ENCODE data around the gene NTSR1.

Gene NTSR1

DNA sequence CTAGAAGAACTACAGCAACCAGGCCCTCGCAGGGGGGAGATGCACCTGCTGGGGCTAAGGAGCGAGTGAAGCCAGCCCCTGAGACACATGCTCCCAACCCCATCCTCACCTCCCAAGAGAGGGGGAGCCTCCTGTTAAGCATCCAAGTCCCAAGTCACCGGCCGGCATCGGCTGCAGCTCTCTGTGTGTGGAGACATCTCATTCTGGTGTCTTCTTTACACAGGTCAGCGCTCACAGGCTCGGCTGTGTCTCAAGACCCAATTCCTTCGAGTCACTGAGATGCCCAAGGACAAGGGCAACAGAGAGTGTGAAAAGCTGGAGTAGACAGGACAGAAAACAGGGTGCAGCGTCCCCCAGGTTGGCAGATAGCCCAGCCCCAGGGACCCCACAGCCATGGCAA, 66.6 kb downstream of the NTSR1 start:
- no peak overlapping the region for H3K27ac ChIP-seq (ENCODE audit: insufficient read depth in 1 of 2, low read depth in 1 of 2, low read length in 2 of 2, poor library complexity in 1 of 2, severe bottlenecking in 2 of 2)
- CTCF ChIA-PET: no interaction called here
- peaks cover 3 to 19% (median 16%) of the 10 kb centered on the region in 4 experiments for H3K4me1 ChIP-seq (ENCODE audit: control extremely low read depth in 1 of 4, control insufficient read depth in 4 of 4, insufficient read depth in 4 of 4, low read length in 3 of 4)

DNA sequence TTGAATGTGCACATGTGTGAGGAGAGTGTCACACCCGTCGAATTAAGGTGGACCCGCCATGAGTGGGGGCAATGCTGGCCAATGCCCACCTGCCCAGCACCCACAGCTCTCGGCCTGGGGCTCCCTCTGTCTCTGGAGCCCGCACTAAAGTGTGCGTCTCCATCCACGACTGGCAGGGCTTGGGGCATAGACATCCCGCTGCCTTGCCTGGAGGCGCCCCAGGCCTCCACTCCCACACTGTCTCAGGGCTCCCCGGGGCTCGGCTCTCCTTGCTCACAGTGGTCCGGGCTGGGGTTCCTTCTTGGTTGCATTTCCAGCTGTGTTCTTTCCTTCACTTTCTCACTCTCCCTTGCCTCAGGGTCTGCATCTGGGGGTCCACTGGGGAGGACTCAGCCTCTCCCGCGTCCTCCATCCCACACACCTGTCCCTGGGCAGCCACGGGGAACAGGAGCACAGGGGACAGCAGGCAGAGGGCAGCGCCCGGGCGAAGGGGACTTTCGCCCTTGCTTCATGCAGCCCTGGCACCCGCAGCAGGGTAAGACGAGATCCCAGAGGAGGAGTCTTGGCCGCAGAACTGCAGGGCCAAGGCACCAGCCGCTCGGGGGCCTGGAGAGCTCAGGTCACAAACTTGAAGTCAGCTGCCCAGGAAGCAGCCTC, 67.5 kb downstream of the NTSR1 start:
- 94% methylated on average over 23 of the region's 24 CpGs for WGBS (ENCODE audit: insufficient coverage)
- CTCF ChIA-PET: interaction anchor here (1.3 kb wide), 1 partner anchor 15 kb away, joined by 3 read pairs; no protein-coding TSS in a partner anchor
- no peak for DNase-seq
- Histone ChIP-seq H3K9me3 (ENCODE audit: control extremely low read depth in 1 of 5, control insufficient read depth in 4 of 5, insufficient read depth in 2 of 5, low read depth in 1 of 5, low read length in 4 of 5) (no peaks in the 10 kb centered on the region), H3K36me3 (ENCODE audit: control insufficient read depth in 4 of 4, insufficient read depth in 4 of 4, low read length in 3 of 4) (no peaks in the 10 kb centered on the region), H3K4me1 (ENCODE audit: control extremely low read depth in 1 of 4, control insufficient read depth in 4 of 4, insufficient read depth in 4 of 4, low read length in 3 of 4) (peaks cover 3 to 19% (median 16%) of the 10 kb centered on the region in 4 experiments), H3K4me3 (ENCODE audit: control insufficient read depth in 1 of 7, extremely low read depth in 1 of 7, insufficient read depth in 4 of 7, low read depth in 2 of 7, low read length in 6 of 7) (no peak overlapping the region), H3K27me3 (replicated peaks in 2 of 5; ENCODE audit: control insufficient read depth in 4 of 5, insufficient read depth in 5 of 5, low read length in 4 of 5) (no peaks in the 10 kb centered on the region), H3K27ac (ENCODE audit: insufficient read depth in 1 of 2, low read depth in 1 of 2, low read length in 2 of 2, poor library complexity in 1 of 2, severe bottlenecking in 2 of 2) (peak overlapping the region in 1 of 2 experiments; percentile 61)
- POLR2A ChIA-PET: no interaction called here

More for the DNA sequence above, 66.6 kb downstream of the NTSR1 start:
- Histone ChIP-seq H3K9me3 (ENCODE audit: control extremely low read depth in 1 of 5, control insufficient read depth in 4 of 5, insufficient read depth in 2 of 5, low read depth in 1 of 5, low read length in 4 of 5) (no peaks in the 10 kb centered on the region), H3K4me3 (ENCODE audit: control insufficient read depth in 1 of 7, extremely low read depth in 1 of 7, insufficient read depth in 4 of 7, low read depth in 2 of 7, low read length in 6 of 7) (no peak overlapping the region), H3K27me3 (replicated peaks in 2 of 5; ENCODE audit: control insufficient read depth in 4 of 5, insufficient read depth in 5 of 5, low read length in 4 of 5) (no peaks in the 10 kb centered on the region), H3K36me3 (ENCODE audit: control insufficient read depth in 4 of 4, insufficient read depth in 4 of 4, low read length in 3 of 4) (no peaks in the 10 kb centered on the region)
- DNase-seq: no peak
- POLR2A ChIA-PET: no interaction called here
- WGBS (ENCODE audit: insufficient coverage): 99% methylated on average over 8 of the region's 9 CpGs

DNA sequence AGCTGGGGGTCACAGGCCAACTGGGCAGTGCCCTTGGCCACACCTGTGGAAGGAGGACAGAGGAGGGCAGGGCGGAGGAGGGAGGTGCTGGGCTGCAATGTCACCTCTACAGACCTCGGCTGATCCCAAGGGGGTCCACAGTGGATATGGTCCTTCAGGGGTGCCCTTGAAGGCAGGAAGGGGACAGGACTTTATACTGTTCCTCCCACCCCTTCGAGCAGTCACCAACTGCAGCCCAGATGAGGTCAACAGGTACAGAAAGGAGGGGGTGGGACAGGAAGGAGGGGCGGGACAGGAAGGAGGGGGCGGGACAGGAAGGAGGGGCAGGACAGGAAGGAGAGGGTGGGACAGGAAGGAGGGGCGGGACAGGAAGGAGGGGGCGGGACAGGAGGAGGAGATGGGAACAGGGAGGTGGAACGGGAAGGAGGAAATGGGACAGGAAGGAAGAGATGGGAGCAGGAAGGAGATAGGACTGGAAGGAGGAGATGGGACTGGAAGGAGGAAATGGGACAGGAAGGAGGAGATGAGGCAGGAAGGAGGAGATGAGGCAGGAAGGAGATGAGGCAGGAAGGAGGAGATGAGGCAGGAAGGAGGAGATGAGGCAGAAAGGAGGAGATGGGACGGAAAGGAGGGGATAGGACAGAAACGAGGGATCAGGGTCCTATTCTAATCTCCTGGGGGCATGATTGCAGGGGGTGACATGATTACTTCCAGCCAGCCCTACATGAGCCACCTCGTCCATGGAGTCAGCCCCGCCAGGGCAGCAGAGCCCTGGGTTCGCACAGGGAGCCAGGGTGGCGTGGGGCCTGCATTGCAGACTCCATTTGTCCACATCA, 68.3 kb downstream of the NTSR1 start:
- H3K9me3 ChIP-seq (ENCODE audit: control extremely low read depth in 1 of 5, control insufficient read depth in 4 of 5, insufficient read depth in 2 of 5, low read depth in 1 of 5, low read length in 4 of 5): no peaks in the 10 kb centered on the region
- no peaks in the 10 kb centered on the region for H3K36me3 ChIP-seq (ENCODE audit: control insufficient read depth in 4 of 4, insufficient read depth in 4 of 4, low read length in 3 of 4)
- ChIA-PET CTCF (interaction anchor here (1.3 kb wide), 1 partner anchor 14 kb away, joined by 3 read pairs; no protein-coding TSS in a partner anchor), POLR2A (no interaction called here)
- WGBS (ENCODE audit: insufficient coverage): 64% methylated on average over 10 of the region's 14 CpGs
- H3K4me1 ChIP-seq (ENCODE audit: control extremely low read depth in 1 of 4, control insufficient read depth in 4 of 4, insufficient read depth in 4 of 4, low read length in 3 of 4): peaks cover 3 to 19% (median 16%) of the 10 kb centered on the region in 4 experiments
- H3K27me3 ChIP-seq (replicated peaks in 2 of 5; ENCODE audit: control insufficient read depth in 4 of 5, insufficient read depth in 5 of 5, low read length in 4 of 5): no peaks in the 10 kb centered on the region
- peak overlapping the region in 1 of 2 experiments; percentile 61 for H3K27ac ChIP-seq (ENCODE audit: insufficient read depth in 1 of 2, low read depth in 1 of 2, low read length in 2 of 2, poor library complexity in 1 of 2, severe bottlenecking in 2 of 2)
- no peak overlapping the region for H3K4me3 ChIP-seq (ENCODE audit: control insufficient read depth in 1 of 7, extremely low read depth in 1 of 7, insufficient read depth in 4 of 7, low read depth in 2 of 7, low read length in 6 of 7)
- DNase-seq: no peak

- no peaks in the 10 kb centered on the region for H3K9me3 ChIP-seq (ENCODE audit: control extremely low read depth in 1 of 5, control insufficient read depth in 4 of 5, insufficient read depth in 2 of 5, low read depth in 1 of 5, low read length in 4 of 5)
- WGBS (ENCODE audit: insufficient coverage): 88% methylated on average over 8 of the region's 8 CpGs
- no peaks in the 10 kb centered on the region for H3K27me3 ChIP-seq (replicated peaks in 2 of 5; ENCODE audit: control insufficient read depth in 4 of 5, insufficient read depth in 5 of 5, low read length in 4 of 5)
- no peaks in the 10 kb centered on the region for H3K36me3 ChIP-seq (ENCODE audit: control insufficient read depth in 4 of 4, insufficient read depth in 4 of 4, low read length in 3 of 4)
- no peak for DNase-seq
- POLR2A ChIA-PET: no interaction called here
- no peak overlapping the region for H3K4me3 ChIP-seq (ENCODE audit: control insufficient read depth in 1 of 7, extremely low read depth in 1 of 7, insufficient read depth in 4 of 7, low read depth in 2 of 7, low read length in 6 of 7)
- H3K4me1 ChIP-seq (ENCODE audit: control extremely low read depth in 1 of 4, control insufficient read depth in 4 of 4, insufficient read depth in 4 of 4, low read length in 3 of 4): peaks cover 3 to 20% (median 18%) of the 10 kb centered on the region in 4 experiments
- H3K27ac ChIP-seq (ENCODE audit: insufficient read depth in 1 of 2, low read depth in 1 of 2, low read length in 2 of 2, poor library complexity in 1 of 2, severe bottlenecking in 2 of 2): no peak overlapping the region
- CTCF ChIA-PET: no interaction called here
Observed at GRCh38 chr20:62777528-62777830, 68.8 kb downstream of the NTSR1 start.

DNA sequence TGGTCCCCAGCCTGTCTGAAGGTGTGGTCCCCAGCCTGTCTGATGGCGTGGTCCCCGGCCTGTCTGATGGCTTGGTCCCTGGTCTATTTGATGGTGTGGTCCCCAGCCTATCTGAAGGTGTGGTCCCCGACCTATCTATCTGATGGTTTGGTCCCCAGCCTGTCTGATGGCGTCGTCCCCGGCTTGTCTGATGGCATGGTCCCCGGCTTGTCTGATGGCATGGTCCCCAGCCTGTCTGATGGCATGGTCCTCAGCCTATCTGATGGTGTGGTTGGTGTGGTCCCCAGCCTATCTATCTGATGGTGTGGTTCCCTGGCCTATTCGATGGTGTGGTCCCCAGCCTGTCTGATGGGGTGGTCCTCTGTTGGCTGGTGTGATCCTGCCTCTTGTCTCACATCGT, 69.4 kb downstream of the NTSR1 start:
- ChIA-PET CTCF (interaction anchor here (1.9 kb wide), 1 partner anchor 11 kb away, joined by 6 read pairs; no protein-coding TSS in a partner anchor), POLR2A (no interaction called here)
- WGBS (ENCODE audit: insufficient coverage): 96% methylated on average over 5 of the region's 9 CpGs
- Histone ChIP-seq H3K4me1 (ENCODE audit: control extremely low read depth in 1 of 4, control insufficient read depth in 4 of 4, insufficient read depth in 4 of 4, low read length in 3 of 4) (peaks cover 3 to 26% (median 23%) of the 10 kb centered on the region in 4 experiments), H3K36me3 (ENCODE audit: control insufficient read depth in 4 of 4, insufficient read depth in 4 of 4, low read length in 3 of 4) (no peaks in the 10 kb centered on the region), H3K27ac (ENCODE audit: insufficient read depth in 1 of 2, low read depth in 1 of 2, low read length in 2 of 2, poor library complexity in 1 of 2, severe bottlenecking in 2 of 2) (no peak overlapping the region), H3K4me3 (ENCODE audit: control insufficient read depth in 1 of 7, extremely low read depth in 1 of 7, insufficient read depth in 4 of 7, low read depth in 2 of 7, low read length in 6 of 7) (no peak overlapping the region), H3K9me3 (ENCODE audit: control extremely low read depth in 1 of 5, control insufficient read depth in 4 of 5, insufficient read depth in 2 of 5, low read depth in 1 of 5, low read length in 4 of 5) (no peaks in the 10 kb centered on the region), H3K27me3 (replicated peaks in 2 of 5; ENCODE audit: control insufficient read depth in 4 of 5, insufficient read depth in 5 of 5, low read length in 4 of 5) (no peaks in the 10 kb centered on the region)
- no peak for DNase-seq

DNA sequence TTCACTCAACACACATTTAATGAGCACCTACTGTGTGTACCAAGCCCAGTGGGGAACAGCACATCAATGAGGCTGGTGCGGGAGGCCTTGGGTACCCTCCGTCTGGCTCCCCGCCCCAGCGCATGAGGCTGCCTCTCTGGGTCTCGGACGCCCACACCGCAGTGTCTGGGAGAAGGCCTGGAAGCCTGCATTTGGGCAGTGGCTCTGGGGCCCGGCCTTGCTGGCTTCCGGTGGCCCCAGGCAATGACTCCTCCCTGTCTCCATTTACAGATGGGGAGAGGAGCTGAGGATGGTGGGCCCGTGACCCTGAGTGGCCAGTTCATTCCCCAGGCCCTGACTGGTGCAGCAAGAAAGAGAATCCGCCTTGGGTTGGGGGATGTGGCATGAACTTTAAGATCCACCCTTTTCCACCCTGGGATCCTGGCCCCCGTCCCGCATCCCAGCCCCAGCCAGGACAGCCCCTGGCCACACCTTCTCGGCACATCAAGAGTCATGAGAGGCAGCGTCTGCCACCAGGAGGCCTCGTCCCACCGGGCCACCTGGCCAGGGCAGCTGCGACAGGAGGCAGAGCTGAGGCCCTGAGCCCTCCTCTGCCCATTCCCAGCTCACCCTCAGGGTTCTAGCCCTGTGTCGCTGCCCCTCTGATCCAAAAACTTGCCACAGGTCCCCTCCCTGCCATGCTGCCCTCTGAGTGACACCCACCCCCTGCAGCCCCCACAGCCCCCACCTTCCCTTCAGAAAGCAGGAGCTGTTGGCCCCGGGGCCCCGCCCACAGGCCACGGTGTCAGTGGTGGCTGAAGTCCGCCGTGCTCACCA, 70.2 kb downstream of the NTSR1 start:
- CTCF ChIA-PET: interaction anchor here (1.9 kb wide), 1 partner anchor 10 kb away, joined by 6 read pairs; no protein-coding TSS in a partner anchor
- no peak overlapping the region for H3K4me3 ChIP-seq (ENCODE audit: control insufficient read depth in 1 of 7, extremely low read depth in 1 of 7, insufficient read depth in 4 of 7, low read depth in 2 of 7, low read length in 6 of 7)
- 85% methylated on average over 19 of the region's 24 CpGs for WGBS (ENCODE audit: insufficient coverage)

More for the DNA sequence above, 70.2 kb downstream of the NTSR1 start:
- no peaks in the 10 kb centered on the region for H3K9me3 ChIP-seq (ENCODE audit: control extremely low read depth in 1 of 5, control insufficient read depth in 4 of 5, insufficient read depth in 2 of 5, low read depth in 1 of 5, low read length in 4 of 5)
- H3K36me3 ChIP-seq (ENCODE audit: control insufficient read depth in 4 of 4, insufficient read depth in 4 of 4, low read length in 3 of 4): no peaks in the 10 kb centered on the region
- H3K4me1 ChIP-seq (ENCODE audit: control extremely low read depth in 1 of 4, control insufficient read depth in 4 of 4, insufficient read depth in 4 of 4, low read length in 3 of 4): peaks cover 3 to 32% (median 29%) of the 10 kb centered on the region in 4 experiments
- POLR2A ChIA-PET: no interaction called here
- H3K27ac ChIP-seq (ENCODE audit: insufficient read depth in 1 of 2, low read depth in 1 of 2, low read length in 2 of 2, poor library complexity in 1 of 2, severe bottlenecking in 2 of 2): no peak overlapping the region
- no peak for DNase-seq
- no peaks in the 10 kb centered on the region for H3K27me3 ChIP-seq (replicated peaks in 2 of 5; ENCODE audit: control insufficient read depth in 4 of 5, insufficient read depth in 5 of 5, low read length in 4 of 5)

Data from common myeloid progenitor, CD34-positive (primary cell).